OCI-LY7 (cell line): Measurements from ENCODE around the gene ZNF774.

Experiments
- EZH2phosphoT487 ChIP-seq: fragments of 200-600 bp; sonication (generic); IDR thresholded peaks from 2 replicates; pipeline ENCODE4 v1.6.1; 2018; ENCODE audit warnings: low read depth, borderline replicate concordance, mild to moderate bottlenecking, mixed run types, antibody characterized with exemption, low read length, moderate library complexity, mixed read lengths
- TF ChIP-seq, protein P1 (sequence below): fragments of 200-600 bp; sonication (generic); conservative IDR thresholded peaks from 2 replicates; pipeline ENCODE4 v1.5.1; 2014; ENCODE audit warnings: mild to moderate bottlenecking, antibody characterized with exemption, low read length, moderate library complexity, mixed read lengths

DNA sequence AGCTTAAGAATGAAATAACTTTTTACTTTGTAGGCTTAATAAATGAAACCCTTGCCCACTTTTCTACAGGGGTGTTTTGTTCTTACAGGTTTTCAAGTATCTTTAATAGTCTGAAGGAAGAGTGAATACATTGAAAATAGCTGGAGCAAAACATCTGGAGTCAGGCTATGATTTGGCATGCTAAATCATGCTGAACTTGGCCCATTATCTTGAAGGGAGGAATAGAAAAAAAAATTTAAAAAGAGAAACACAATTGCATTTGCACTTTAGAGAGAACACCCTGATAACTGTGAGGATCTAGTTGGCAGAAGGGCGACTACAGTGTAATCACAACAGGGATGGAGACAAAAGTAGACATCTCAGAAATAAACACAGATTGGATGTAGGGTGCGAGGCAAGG is 34.1 kb downstream of the ZNF774 start:
- TF ChIP-seq, protein P1, sequence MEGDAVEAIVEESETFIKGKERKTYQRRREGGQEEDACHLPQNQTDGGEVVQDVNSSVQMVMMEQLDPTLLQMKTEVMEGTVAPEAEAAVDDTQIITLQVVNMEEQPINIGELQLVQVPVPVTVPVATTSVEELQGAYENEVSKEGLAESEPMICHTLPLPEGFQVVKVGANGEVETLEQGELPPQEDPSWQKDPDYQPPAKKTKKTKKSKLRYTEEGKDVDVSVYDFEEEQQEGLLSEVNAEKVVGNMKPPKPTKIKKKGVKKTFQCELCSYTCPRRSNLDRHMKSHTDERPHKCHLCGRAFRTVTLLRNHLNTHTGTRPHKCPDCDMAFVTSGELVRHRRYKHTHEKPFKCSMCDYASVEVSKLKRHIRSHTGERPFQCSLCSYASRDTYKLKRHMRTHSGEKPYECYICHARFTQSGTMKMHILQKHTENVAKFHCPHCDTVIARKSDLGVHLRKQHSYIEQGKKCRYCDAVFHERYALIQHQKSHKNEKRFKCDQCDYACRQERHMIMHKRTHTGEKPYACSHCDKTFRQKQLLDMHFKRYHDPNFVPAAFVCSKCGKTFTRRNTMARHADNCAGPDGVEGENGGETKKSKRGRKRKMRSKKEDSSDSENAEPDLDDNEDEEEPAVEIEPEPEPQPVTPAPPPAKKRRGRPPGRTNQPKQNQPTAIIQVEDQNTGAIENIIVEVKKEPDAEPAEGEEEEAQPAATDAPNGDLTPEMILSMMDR = no peak
- TF ChIP-seq EZH2phosphoT487 = no peak
